ENCODE results near the gene E2F8.

E2F8 gene

DNA sequence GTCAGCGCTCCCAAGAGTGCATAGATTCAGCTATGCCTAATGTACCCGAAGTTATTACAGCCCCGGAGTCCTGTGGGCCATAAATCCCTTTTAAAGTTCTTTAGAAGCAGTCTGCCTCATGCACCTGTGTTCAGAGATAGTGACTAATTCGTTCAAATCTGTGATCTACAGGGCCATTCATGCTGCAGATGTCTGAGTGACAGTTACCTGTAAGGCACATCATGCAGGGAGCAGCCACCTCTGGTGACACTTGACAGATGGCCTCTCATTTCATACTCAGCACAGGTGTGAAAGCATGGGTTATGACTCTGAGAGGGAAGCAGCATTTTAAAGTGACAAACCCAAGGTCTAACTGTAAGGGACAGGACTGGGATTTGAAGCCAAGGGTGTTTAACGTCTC, 2.4 kb upstream of the E2F8 start:
- Mint-ChIP-seq H3K4me1 (peaks cover 17% of the 10 kb centered on the region), H3K27ac (no peak overlapping the region)

DNA sequence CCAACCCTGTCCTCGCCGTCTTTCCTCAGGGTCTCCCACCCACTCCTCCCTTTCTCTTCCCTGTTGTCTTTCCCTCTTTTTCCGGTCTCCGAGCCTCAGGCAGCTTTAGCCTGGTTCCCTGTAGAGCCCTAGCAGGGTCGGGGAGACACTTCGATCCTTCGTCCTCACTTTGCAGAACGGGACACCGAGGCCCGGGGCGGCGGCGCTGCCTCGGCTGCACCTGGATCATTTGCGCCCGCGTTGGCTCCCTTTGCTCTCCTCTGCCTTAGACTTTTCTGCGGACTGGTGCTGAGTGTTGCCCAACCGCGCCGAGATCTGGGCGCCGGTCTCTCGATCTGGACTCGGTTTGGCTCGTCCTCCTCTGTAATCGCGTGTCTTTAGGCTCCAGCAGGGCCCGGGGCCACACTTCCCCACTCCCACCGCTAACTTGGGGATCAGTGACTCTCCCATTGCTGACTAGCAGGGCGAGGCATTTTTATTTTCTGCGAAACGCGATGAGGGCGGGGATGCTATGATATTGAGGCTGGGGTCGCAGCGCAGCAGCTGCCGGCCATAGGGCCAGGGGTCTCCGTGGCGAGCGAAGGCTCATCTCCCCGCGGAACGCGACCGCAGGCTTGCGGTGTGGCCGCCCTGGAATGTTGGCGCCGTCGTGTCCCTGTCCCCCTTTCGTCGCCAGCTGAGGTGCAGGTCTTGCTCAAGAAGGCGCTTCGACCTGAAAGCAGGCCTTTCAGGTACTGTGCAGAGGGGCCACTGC, 1.6 kb upstream of the E2F8 start:
- peaks cover 17% of the 10 kb centered on the region for H3K4me1 Mint-ChIP-seq
- DNase-seq, result peak; percentile 16
- ATAC-seq, result no peak
- H3K27ac Mint-ChIP-seq, result peak overlapping the region; percentile 48
- peak overlapping the region; percentile 88 for H3K4me3 Mint-ChIP-seq
- no peaks in the 10 kb centered on the region for H3K9me3 Mint-ChIP-seq
- peaks cover 53% of the 10 kb centered on the region for H3K27me3 Mint-ChIP-seq
- peaks cover 11% of the 10 kb centered on the region for H3K36me3 Mint-ChIP-seq (ENCODE audit: low read depth)

More for the DNA sequence above, 2.4 kb upstream of the E2F8 start:
- ATAC-seq, result no peak
- Mint-ChIP-seq H3K4me3 (no peak overlapping the region), H3K9me3 (no peaks in the 10 kb centered on the region), H3K27me3 (peaks cover 58% of the 10 kb centered on the region), H3K36me3 (ENCODE audit: low read depth) (peaks cover 10% of the 10 kb centered on the region)
- DNase-seq, result no peak

DNA sequence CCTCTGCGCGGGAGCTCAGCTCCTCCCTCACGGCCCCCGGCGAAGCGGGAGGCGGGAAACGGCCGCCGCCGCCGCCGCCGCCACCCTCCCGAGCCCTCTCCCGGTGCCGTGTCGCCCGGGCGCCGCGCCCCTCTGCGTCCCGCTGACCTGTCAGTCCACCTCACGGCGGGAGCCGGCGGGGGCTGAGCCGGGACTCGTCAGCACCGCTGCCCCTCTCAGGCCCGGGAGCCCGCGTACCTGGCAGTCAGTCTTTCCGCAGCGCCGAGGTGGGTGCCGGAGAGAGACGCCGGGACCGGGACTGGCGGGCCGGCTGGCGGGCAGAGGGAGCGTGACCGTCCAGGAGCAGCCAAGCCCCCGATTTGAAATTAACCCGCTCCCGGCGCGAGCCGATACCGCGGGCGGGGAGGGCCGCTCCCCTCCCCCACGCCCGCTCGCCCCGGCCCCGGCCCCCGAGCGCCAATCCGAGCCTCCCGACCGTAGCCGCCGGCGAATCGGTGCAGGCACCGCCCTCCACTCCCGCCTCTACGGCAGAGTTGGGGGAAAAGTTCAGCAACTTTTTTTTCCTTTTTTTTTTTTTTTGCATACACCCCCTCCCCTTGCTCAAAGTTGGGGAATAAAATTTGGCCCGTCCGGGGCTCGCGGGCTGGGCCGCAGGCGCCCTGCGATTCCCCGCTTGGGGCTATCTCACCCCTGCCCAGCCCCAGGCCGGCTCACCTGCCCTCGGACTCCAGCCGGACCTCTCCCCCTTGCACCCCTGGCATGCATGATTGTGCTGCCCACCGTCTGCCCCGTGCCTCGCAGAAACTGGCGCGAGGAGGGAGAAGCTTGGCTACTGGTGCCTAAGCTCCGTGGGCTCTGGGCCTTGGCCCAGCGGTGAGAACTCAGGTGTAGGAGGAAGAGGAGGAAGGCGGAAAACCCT, 774 bp upstream of the E2F8 start:
- peaks cover 17% of the 10 kb centered on the region for H3K4me1 Mint-ChIP-seq
- DNase-seq (peak; percentile 71), ATAC-seq (peak; percentile 51)
- H3K27me3 Mint-ChIP-seq, result peaks cover 50% of the 10 kb centered on the region
- peak overlapping the region; percentile 88 for H3K4me3 Mint-ChIP-seq
- no peaks in the 10 kb centered on the region for H3K9me3 Mint-ChIP-seq
- H3K36me3 Mint-ChIP-seq (ENCODE audit: low read depth), result peaks cover 20% of the 10 kb centered on the region
- H3K27ac Mint-ChIP-seq, result peak overlapping the region; percentile 48

DNA sequence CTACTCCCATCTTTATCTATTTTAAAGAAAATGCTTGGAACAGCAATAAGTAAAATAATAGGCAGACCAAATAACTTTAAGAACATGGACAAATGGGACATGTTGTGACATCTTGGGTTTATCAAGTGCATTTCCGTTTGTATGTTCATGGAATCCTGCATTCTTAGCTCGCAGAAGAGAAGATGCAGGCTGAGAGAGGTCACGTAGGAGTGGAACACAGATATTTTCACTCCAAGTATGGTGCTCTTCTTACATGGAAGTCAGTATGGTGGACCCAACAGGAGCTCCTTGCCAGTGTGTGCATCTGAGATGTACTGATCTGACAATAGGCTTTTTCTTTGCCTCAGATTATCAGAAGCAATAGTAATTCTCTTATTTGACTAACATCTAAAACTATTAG, 1.7 kb downstream of the E2F8 start:
- H3K4me1 Mint-ChIP-seq, result peaks cover 17% of the 10 kb centered on the region
- no peak overlapping the region for H3K27ac Mint-ChIP-seq
- no peak for ATAC-seq

DNA sequence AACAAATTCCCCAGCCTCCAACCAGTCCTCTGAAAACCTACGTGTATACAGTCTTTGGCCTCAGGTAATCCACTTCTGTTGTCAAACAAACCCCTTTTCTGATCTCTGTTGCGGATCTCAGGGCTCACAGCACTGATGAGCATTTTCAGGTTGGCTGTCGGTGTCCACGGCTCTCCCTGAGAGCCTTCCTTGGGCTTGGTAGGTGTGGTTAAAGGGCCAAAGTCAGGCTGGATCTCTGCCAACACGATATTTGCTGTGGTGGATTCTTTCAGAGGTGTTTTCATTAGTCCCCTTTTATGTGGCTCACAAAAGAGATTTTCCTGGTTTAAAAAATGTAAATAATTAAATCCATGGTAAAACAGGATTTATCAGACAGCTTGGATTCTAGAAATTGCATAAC, 2.9 kb downstream of the E2F8 start:
- Mint-ChIP-seq H3K27ac (no peak overlapping the region), H3K4me1 (peaks cover 19% of the 10 kb centered on the region), H3K36me3 (ENCODE audit: low read depth) (peaks cover 46% of the 10 kb centered on the region), H3K27me3 (peaks cover 28% of the 10 kb centered on the region), H3K4me3 (no peak overlapping the region), H3K9me3 (no peaks in the 10 kb centered on the region)
- ATAC-seq (no peak), DNase-seq (no peak)

More for the DNA sequence above, 1.7 kb downstream of the E2F8 start:
- Mint-ChIP-seq H3K36me3 (ENCODE audit: low read depth) (peaks cover 40% of the 10 kb centered on the region), H3K4me3 (peak overlapping the region; percentile 56), H3K9me3 (no peaks in the 10 kb centered on the region), H3K27me3 (peaks cover 40% of the 10 kb centered on the region)
- no peak for DNase-seq

DNA sequence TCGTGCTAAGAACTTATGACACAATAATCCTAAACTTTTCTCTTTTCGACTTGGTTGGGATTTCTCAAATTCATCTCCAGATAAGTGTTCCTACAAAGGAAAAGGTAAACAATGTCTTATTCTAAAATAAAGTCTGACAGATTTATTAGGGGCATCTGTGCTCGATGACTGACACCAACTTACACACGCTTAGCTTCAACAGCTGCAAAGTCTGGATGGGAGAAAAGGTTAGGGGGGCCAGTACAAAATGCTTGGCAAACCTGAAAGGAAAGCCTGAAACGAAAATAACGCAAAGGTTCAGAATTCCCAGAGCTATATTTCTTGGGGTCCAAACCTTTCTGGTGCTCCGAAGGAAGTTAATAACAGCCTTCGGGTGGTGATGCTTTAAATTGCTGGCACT, 3.4 kb downstream of the E2F8 start:
- ATAC-seq (no peak), DNase-seq (no peak)
- Mint-ChIP-seq H3K27ac (no peak overlapping the region), H3K4me3 (no peak overlapping the region), H3K4me1 (peaks cover 15% of the 10 kb centered on the region), H3K9me3 (no peaks in the 10 kb centered on the region), H3K27me3 (peaks cover 24% of the 10 kb centered on the region), H3K36me3 (ENCODE audit: low read depth) (peaks cover 47% of the 10 kb centered on the region)

DNA sequence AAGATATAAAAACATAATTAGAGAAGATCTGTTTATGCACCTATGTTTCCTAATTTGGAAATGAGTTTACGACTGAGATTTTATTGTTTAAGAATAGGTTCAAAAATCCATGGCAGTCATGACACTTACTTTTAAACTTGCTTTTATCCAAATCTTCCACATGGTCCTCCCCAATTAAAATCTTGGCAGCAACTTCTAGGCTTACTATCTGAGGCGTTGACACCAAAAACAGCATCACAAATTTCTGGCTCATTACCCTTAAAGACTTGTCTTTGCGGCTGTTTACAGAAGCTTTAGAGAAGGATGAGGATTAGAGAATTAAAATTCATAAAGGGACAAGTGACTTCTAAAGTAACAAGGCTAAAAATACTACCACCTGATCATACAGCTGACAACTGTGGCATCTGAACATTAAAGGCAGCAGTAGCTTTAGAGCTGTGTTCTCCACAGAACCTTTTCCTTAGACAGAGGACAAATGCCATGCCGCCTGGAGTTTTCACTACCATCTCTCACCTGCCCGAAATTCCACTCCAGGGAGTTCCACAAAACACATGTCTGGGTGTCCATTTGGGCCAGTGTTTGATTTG, 6.4 kb downstream of the E2F8 start:
- ATAC-seq, result no peak
- H3K27me3 Mint-ChIP-seq, result peaks cover 9% of the 10 kb centered on the region
- H3K9me3 Mint-ChIP-seq, result no peaks in the 10 kb centered on the region
- H3K4me1 Mint-ChIP-seq, result peaks cover 5% of the 10 kb centered on the region
- peaks cover 59% of the 10 kb centered on the region for H3K36me3 Mint-ChIP-seq (ENCODE audit: low read depth)
- H3K4me3 Mint-ChIP-seq, result no peak overlapping the region
- no peak for DNase-seq
- H3K27ac Mint-ChIP-seq, result no peak overlapping the region

DNA sequence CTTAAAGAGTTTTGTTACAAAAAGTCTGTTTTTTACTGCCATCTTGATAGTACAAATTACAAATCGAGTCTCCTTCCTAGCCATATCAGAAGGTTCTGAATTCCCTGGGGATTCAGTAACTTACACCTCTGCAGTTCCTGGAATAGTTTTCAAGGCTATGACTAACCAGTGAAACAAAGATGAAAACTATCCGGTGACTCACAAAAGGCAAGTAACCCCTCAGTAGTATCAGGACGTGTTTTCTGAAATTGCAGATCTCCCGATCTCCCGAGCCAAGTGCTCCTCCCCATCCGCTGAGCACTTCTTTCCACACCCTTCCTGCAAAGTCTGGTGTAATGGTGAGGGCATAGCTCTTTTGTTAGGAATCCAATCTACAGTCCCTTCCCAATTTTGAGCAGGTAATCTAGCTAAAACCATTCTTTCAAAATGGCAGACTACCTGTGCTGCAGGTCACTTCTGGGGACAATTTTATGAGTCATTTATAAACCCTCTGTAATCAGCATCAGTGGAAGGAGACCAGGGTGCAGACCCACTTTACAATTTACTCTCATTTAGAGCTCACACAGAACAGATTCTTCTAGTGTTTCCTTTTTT, 7.7 kb downstream of the E2F8 start:
- Mint-ChIP-seq H3K4me3 (no peak overlapping the region), H3K27ac (no peak overlapping the region), H3K4me1 (peaks cover 1% of the 10 kb centered on the region), H3K9me3 (no peaks in the 10 kb centered on the region), H3K27me3 (peaks cover 2% of the 10 kb centered on the region), H3K36me3 (ENCODE audit: low read depth) (peaks cover 57% of the 10 kb centered on the region)
- DNase-seq (no peak), ATAC-seq (no peak)

DNA sequence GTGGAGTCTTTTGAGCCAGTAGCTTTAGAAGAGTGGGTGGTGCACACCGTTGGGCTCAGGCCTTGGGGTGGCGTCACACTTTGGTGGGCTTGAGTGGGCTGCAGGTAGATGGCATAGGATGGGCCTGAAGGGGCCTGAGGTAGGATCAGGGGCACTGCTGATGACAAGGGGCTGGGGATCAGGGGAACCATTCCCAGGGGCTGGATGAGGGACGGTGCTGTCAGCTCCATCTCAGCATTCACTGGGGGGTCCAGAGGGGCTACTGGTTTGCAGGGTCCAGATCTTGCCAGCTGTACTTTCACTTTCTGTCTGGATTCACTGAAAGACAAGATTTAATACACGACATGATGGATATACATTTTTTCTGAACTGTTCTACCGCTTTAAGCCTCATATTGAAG, 11.1 kb downstream of the E2F8 start:
- Mint-ChIP-seq H3K27me3 (no peaks in the 10 kb centered on the region), H3K36me3 (ENCODE audit: low read depth) (peaks cover 49% of the 10 kb centered on the region), H3K4me3 (no peak overlapping the region), H3K27ac (no peak overlapping the region), H3K4me1 (peaks cover 1% of the 10 kb centered on the region), H3K9me3 (no peaks in the 10 kb centered on the region)
- ATAC-seq (no peak), DNase-seq (no peak)

DNA sequence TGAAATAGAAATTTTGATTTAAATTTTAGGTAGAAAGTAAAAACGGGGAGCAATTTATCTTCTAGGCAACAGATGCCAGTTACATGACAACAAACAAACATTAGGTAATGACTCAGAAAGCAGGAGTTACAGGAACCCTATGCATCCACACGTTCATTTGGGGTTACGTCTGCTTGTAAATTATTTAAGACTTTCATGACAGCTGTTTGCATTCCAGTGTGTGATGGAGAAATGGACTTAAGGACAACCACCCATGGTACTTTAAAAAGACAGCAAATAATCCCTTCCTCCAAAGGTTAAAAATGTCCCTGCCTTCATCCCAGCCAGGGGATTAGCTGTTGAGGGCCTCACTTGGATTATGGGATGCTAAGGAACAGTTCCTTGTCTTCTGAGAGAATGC, 11.8 kb downstream of the E2F8 start:
- no peaks in the 10 kb centered on the region for H3K27me3 Mint-ChIP-seq
- DNase-seq (no peak), ATAC-seq (no peak)
- H3K4me3 Mint-ChIP-seq, result no peak overlapping the region
- H3K36me3 Mint-ChIP-seq (ENCODE audit: low read depth), result peaks cover 45% of the 10 kb centered on the region
- H3K9me3 Mint-ChIP-seq, result no peaks in the 10 kb centered on the region
- no peak overlapping the region for H3K27ac Mint-ChIP-seq
- peaks cover 1% of the 10 kb centered on the region for H3K4me1 Mint-ChIP-seq

DNA sequence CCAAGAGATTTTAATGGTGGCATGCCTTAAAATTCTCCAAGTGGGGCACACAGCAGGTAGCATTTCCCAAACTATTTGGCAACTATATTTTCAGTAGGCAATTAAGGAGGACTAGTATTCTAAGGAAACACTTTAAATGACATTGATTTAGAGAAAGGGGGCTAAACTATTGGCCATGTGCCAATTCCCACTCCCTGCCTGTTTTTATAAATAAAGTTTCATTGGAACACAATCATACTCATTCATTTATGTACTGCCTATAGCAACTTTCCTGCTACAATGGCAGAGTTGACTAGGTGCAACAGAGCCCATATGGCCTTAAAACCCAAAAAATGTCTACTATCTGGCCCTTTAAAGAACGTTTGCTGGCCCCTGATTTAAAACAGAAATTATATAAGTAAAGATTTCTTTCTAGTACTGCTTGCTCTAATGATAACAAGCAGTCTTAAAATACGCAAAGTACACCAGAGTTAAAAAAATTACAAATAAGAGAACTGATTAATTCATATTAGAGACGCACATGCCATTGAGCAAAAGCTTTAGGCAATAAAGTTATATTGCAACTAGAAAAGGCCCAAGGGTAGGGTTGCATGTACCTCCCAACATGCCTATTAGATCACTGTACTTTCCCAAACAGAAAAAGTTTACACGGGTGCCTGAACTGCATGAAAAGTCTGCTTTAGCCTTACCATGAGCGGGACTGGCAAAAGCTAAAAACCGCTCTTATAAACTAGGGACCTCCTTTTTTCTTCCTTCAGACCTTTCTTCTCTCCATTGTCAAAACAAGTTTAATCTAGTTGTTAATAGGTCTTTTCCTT, 14.2 kb downstream of the E2F8 start:
- H3K9me3 Mint-ChIP-seq, result no peaks in the 10 kb centered on the region
- DNase-seq (no peak), ATAC-seq (no peak)
- peaks cover 36% of the 10 kb centered on the region for H3K36me3 Mint-ChIP-seq (ENCODE audit: low read depth)
- no peak overlapping the region for H3K4me3 Mint-ChIP-seq
- no peaks in the 10 kb centered on the region for H3K4me1 Mint-ChIP-seq
- no peak overlapping the region for H3K27ac Mint-ChIP-seq
- no peaks in the 10 kb centered on the region for H3K27me3 Mint-ChIP-seq

DNA sequence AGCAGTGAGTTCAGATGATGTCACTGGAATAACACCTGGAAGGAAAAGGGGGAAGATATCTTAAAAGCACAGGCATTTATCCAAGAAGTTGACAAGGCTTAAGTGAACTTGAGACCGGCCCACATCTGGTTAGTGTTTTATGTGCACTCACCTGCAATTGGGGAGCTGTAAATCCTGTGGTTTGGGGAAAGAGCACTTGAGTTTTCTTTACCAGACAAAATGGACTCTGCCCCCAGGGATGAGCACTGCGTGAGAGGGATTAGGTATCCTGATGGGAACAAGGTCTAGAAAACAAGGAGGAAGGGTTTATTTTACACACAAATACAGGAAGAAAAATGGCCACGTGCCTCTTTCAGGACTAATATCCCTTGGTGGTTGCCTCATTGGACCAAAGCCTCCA, 15.2 kb downstream of the E2F8 start:
- Mint-ChIP-seq H3K36me3 (ENCODE audit: low read depth) (peaks cover 31% of the 10 kb centered on the region), H3K9me3 (no peaks in the 10 kb centered on the region), H3K27ac (no peak overlapping the region), H3K4me1 (no peaks in the 10 kb centered on the region), H3K4me3 (no peak overlapping the region), H3K27me3 (no peaks in the 10 kb centered on the region)
- ATAC-seq (no peak), DNase-seq (no peak)

DNA sequence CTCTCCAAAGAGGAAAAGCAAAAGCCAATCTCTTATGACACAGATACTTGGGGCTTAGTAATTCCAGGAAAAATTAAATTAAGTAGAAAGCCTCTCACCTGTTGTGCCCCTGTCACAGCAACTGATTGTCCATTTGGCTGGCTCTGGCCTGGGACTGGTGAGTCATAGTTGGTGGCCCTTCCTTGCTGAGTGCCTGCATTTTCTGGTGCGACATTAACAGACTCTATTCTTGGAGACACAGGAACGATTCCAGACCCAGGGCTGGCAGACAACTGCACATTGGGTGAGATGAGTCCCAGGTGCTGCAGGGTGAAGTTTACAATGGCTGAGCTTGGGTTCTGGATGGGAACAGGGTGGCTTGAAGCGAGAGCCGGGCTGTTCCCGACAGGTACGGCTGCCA, 15.6 kb downstream of the E2F8 start:
- Mint-ChIP-seq H3K27ac (no peak overlapping the region), H3K4me3 (no peak overlapping the region), H3K36me3 (ENCODE audit: low read depth) (peaks cover 31% of the 10 kb centered on the region), H3K9me3 (no peaks in the 10 kb centered on the region), H3K4me1 (no peaks in the 10 kb centered on the region), H3K27me3 (no peaks in the 10 kb centered on the region)
- ATAC-seq, result no peak
- no peak for DNase-seq
